Osteoblast (primary cell): ENCODE results near the gene TMF1. TPM values are rescaled to one million over a fixed set of nuclear protein-coding genes. Genes with fewer than 3 reads are reported as not detected.

Experiments
- DNase-seq: peaks from one replicate; pipeline ENCODE4 v3.0.0; 2011; ENCODE audit warnings: low spot score, mixed read lengths; ENCODE audit not compliant: insufficient read length; ENCODE audit errors: missing footprints
- H2AFZ ChIP-seq: 2 replicates; pipeline ENCODE4 v1.6.0; 2011; ENCODE audit warnings: mild to moderate bottlenecking, low read length
- H3K27ac ChIP-seq: 2 replicates; pipeline ENCODE4 v1.5.1; 2011; ENCODE audit warnings: mild to moderate bottlenecking, low read depth, low read length, moderate library complexity
- H3K27me3 ChIP-seq: 2 replicates; pipeline ENCODE4 v1.6.0; 2012; ENCODE audit warnings: mild to moderate bottlenecking, control low read depth, inconsistent platforms, low read length, moderate library complexity; ENCODE audit not compliant: insufficient read depth
- H3K36me3 ChIP-seq: 2 replicates; pipeline ENCODE4 v1.5.1; 2011; ENCODE audit warnings: mild to moderate bottlenecking, low read length, control low read depth, moderate library complexity; ENCODE audit not compliant: insufficient read depth
- H3K4me1 ChIP-seq: 2 replicates; pipeline ENCODE4 v1.5.1; 2011; ENCODE audit warnings: mild to moderate bottlenecking, low read length, control low read depth, moderate library complexity; ENCODE audit not compliant: insufficient read depth
- H3K4me2 ChIP-seq: 2 replicates; pipeline ENCODE4 v1.6.0; 2011; ENCODE audit warnings: mild to moderate bottlenecking, low read length; ENCODE audit not compliant: insufficient read depth
- H3K4me3 ChIP-seq: fragments of 200-600 bp; sonication (generic); 3 replicates; pipeline ENCODE4 v1.5.1; 2012; ENCODE audit warnings: mild to moderate bottlenecking, low read length, inconsistent platforms; ENCODE audit not compliant: insufficient read depth
- H3K79me2 ChIP-seq: 2 replicates; pipeline ENCODE4 v1.6.0; 2012; ENCODE audit warnings: mild to moderate bottlenecking, low read length, control low read depth, inconsistent platforms; ENCODE audit not compliant: insufficient read depth
- H3K9me3 ChIP-seq: 2 replicates; pipeline ENCODE4 v1.5.1; 2011; ENCODE audit warnings: low read depth, low read length, control low read depth
- H4K20me1 ChIP-seq: 2 replicates; pipeline ENCODE4 v1.6.0; 2012; ENCODE audit warnings: mild to moderate bottlenecking, low read length, control low read depth; ENCODE audit not compliant: insufficient read depth
- total RNA-seq: library from RNA; depleted of rRNA; stranded (reverse); fragments of >200 nt; gene quantifications from 2 replicates; pipeline ENCODE4 v1.2.3, GENCODE V29; 2012
- TF ChIP-seq, protein P1 (sequence below): IDR thresholded peaks from 2 replicates; pipeline ENCODE4 v1.5.1; 2011; ENCODE audit warnings: mild to moderate bottlenecking, low read depth, low read length, moderate library complexity; ENCODE audit errors: extremely low read depth

TMF1 gene
- total RNA-seq, 1 donor = 45.6 TPM

DNA sequence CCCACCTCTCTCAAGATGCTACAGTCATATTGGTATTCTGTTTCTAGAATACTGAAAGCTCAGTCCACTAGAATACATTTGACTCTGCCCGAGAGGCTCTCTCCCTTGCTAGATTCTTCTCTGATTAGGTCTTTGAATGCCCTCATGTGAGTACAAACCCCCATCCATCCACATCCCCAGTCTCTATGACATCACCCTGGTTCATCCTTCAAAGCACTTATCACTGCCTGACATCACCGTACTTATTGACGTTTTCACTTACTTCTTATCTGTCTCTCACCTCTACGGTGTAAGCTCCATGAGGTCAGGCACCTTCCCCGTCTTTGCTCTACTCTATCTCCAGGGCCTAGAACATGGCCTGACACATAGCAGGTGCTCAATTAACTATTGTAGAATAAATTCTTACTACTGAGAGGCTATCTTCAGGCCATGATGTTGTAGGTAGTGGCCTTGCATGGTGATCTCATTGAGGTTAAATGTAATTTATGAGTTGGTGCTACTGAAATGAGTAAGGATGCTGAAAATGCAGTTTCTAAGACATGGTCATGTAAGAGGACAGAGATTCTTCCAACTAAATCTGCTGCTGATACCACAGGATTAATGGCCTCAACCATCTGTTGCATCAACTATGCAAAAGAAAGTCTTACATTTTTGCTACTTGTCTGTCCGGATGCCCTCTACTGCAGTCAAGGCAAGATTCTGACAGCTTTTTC is 65.5 kb downstream of the TMF1 start:
- Histone ChIP-seq H3K9me3 (no peaks in the 10 kb centered on the region), H3K27me3 (no peaks in the 10 kb centered on the region), H3K4me2 (no peak overlapping the region), H3K4me3 (no peak overlapping the region), H2AFZ (no peak overlapping the region), H3K36me3 (peaks cover 69% of the 10 kb centered on the region), H3K4me1 (peaks cover 2% of the 10 kb centered on the region), H3K27ac (no peak overlapping the region), H4K20me1 (no peaks in the 10 kb centered on the region), H3K79me2 (no peaks in the 10 kb centered on the region)
- TF ChIP-seq, protein P1, sequence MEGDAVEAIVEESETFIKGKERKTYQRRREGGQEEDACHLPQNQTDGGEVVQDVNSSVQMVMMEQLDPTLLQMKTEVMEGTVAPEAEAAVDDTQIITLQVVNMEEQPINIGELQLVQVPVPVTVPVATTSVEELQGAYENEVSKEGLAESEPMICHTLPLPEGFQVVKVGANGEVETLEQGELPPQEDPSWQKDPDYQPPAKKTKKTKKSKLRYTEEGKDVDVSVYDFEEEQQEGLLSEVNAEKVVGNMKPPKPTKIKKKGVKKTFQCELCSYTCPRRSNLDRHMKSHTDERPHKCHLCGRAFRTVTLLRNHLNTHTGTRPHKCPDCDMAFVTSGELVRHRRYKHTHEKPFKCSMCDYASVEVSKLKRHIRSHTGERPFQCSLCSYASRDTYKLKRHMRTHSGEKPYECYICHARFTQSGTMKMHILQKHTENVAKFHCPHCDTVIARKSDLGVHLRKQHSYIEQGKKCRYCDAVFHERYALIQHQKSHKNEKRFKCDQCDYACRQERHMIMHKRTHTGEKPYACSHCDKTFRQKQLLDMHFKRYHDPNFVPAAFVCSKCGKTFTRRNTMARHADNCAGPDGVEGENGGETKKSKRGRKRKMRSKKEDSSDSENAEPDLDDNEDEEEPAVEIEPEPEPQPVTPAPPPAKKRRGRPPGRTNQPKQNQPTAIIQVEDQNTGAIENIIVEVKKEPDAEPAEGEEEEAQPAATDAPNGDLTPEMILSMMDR = no peak
- DNase-seq = no peak

DNA sequence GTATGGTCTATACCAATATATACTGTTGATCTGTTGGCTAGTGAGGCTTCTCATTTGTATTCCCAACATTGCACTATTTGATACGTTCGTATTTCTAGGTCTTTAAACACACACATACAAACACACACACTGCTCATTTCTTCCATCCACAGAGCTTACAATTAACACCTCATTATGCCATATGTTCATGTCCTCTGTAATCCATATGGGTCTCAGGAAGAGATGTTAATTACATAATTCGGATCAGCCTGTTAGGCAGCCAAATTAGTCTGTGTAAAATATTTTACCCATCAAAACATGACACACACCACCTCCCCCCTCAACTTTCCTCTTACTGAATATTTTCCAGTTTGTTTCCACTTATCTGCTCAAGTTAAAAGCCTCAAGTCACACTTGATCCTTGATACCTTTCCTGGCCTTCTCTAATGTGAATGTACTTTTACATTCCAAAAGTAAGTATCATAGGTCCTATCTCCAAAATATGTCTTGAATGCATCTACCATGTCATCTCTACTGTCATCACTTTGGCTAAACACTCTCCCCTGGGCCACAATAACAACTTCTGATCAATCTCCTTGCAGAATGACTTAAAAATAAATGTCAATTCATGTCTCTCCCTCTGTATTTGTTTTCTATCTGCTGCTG is 66.9 kb downstream of the TMF1 start:
- Histone ChIP-seq H3K4me1 (peaks cover 2% of the 10 kb centered on the region), H3K79me2 (no peaks in the 10 kb centered on the region), H3K4me2 (no peak overlapping the region), H3K4me3 (no peak overlapping the region), H4K20me1 (no peaks in the 10 kb centered on the region), H3K27ac (no peak overlapping the region), H3K36me3 (peaks cover 75% of the 10 kb centered on the region), H3K9me3 (no peaks in the 10 kb centered on the region), H2AFZ (no peak overlapping the region), H3K27me3 (no peaks in the 10 kb centered on the region)
- no peak for DNase-seq
- TF ChIP-seq, protein P1 = no peak

DNA sequence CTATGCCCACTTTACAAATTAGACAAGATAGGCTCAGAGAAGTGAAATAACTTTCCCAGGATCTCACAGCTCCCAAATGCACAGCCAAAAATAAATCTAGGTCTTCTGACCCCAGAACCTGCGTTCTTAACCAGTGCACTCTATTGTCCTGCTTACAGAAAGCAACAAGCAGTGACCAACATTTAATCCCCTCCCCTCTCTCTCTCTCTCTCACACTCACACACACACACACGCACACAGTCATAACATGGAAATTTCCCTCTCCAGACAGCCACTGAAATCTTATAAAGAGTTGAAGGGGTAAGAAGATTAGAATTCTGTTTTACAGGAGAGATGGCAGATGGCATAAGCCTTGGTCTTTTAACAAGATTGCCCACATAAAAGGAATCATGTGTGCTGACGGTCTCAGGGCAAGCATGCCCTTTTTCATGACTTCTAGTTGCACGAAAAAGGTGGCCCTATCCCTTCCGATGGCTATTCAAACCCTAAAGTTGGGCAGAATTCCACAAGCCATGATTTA is 68.1 kb downstream of the TMF1 start:
- Histone ChIP-seq H3K36me3 (peaks cover 82% of the 10 kb centered on the region), H3K79me2 (no peaks in the 10 kb centered on the region), H3K4me1 (peaks cover 1% of the 10 kb centered on the region), H4K20me1 (no peaks in the 10 kb centered on the region), H2AFZ (no peak overlapping the region), H3K9me3 (no peaks in the 10 kb centered on the region), H3K4me3 (no peak overlapping the region), H3K4me2 (no peak overlapping the region), H3K27me3 (no peaks in the 10 kb centered on the region), H3K27ac (no peak overlapping the region)
- TF ChIP-seq, protein P1 = no peak
- no peak for DNase-seq

DNA sequence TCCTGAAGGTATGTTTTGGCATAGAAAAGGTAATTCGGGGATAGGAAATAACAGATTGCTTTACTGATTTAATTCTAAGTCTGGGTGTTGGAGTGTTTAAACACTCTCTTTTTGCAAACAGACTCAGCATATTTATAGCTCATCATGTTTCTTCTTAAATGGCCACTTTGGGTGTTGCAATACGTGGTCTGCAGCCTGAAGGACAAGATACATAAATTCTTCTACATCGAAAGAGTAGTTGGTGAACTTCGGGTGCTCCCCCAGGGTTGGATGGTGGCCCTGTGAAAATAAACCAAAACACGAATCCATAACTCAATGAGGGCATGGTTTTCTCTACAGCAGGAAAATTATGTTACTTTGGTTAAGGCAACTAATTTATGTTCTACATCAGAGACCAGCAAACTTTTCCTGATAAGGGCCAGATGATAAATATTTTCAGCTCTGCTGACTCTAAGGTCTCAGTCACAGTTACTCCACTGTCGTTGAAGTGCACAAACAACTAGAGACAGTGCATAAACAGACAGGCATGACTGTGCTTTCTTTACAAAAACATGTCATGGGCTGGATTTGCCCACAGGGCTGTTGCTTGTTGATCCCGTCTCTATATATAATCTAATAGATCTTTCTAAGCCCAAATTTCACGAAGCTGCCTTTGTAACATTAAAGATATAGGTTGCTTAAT is 74.5 kb downstream of the TMF1 start:
- H3K79me2 ChIP-seq = no peaks in the 10 kb centered on the region
- no peaks in the 10 kb centered on the region for H3K27me3 ChIP-seq
- TF ChIP-seq, protein P1 = no peak
- no peaks in the 10 kb centered on the region for H3K9me3 ChIP-seq
- H3K4me1 ChIP-seq = no peaks in the 10 kb centered on the region
- no peaks in the 10 kb centered on the region for H4K20me1 ChIP-seq
- DNase-seq = no peak
- H3K4me3 ChIP-seq = no peak overlapping the region
- H3K27ac ChIP-seq = no peak overlapping the region
- no peak overlapping the region for H3K4me2 ChIP-seq
- peaks cover 69% of the 10 kb centered on the region for H3K36me3 ChIP-seq
- no peak overlapping the region for H2AFZ ChIP-seq
